Measurements from ENCODE around the gene SNX6. TPM values are rescaled to one million over a fixed set of nuclear protein-coding genes. Genes with fewer than 3 reads are reported as not detected.

Gene SNX6
- total and polyA plus RNA-seq, 10 of the 15 experiments (the other 5 are each of a cell fraction or from before 2014, with no cell fraction given): 34.4 to 107 (median 71.7) TPM

- no peak; the same call in 1 of the 2 replicates for TF ChIP-seq NR2F1 (conservative IDR thresholded peaks at IDR 0.05)
- peak; percentile 54; the same call in 1 of the 2 replicates for TF ChIP-seq POLR2AphosphoS5 (IDR thresholded peaks at IDR 0.05; ENCODE audit: low read length)
- TF ChIP-seq MTA3 (IDR thresholded peaks at IDR 0.05; ENCODE audit: borderline replicate concordance, low read length): no peak
- 0 out of 2 replicates have a peak, but pooled peaks have one; percentile 21 for TF ChIP-seq PAX5 (IDR thresholded peaks at IDR 0.05; ENCODE audit: borderline replicate concordance, low read depth, low read length)
- TF ChIP-seq SREBF1 (IDR thresholded peaks at IDR 0.05; ENCODE audit: low read length): no peak
- 0 out of 2 replicates have a peak, but pooled peaks have one; percentile 33 for TF ChIP-seq MLLT1 (IDR thresholded peaks at IDR 0.05)
- no peak for TF ChIP-seq ETV6 (conservative IDR thresholded peaks at IDR 0.05 in 1 of 2, IDR thresholded peaks at IDR 0.05 in 1 of 2; ENCODE audit: borderline replicate concordance in 1 of 2, low read depth in 1 of 2)
- TF ChIP-seq EGR1 (IDR thresholded peaks at IDR 0.05; ENCODE audit: borderline replicate concordance in 1 of 2, low read depth in 2 of 2, low read length in 2 of 2): 0 out of 3 replicates have a peak, but pooled peaks of 1 of the 2 experiments have one; percentile 72
- no peak for TF ChIP-seq JUND (IDR thresholded peaks at IDR 0.05; ENCODE audit: low read depth, low read length)
- TF ChIP-seq BCL3 (IDR thresholded peaks at IDR 0.05; ENCODE audit: borderline replicate concordance, insufficient read depth, low read depth, low read length, poor library complexity, severe bottlenecking): no peak
- no peak for TF ChIP-seq USF2 (IDR thresholded peaks at IDR 0.05; ENCODE audit: borderline replicate concordance, low read depth, low read length)
- peak; percentile 93 for TF ChIP-seq POLR2A (IDR thresholded peaks at IDR 0.05; ENCODE audit: low read depth, low read length)
- TF ChIP-seq CBFB (IDR thresholded peaks at IDR 0.05; ENCODE audit: low read depth): 0 out of 2 replicates have a peak, but pooled peaks have one; percentile 26
- TF ChIP-seq POU2F2 (IDR thresholded peaks at IDR 0.05; ENCODE audit: borderline replicate concordance, low read depth, low read length): peak; percentile 14; the same call in 1 of the 3 replicates
- TF ChIP-seq BRCA1 (IDR thresholded peaks at IDR 0.05; ENCODE audit: low read depth, low read length): no peak
- TF ChIP-seq TCF3 (IDR thresholded peaks at IDR 0.05; ENCODE audit: borderline replicate concordance, insufficient read depth, low read depth, low read length): no peak
- peak; percentile 77 for TF ChIP-seq IKZF1 (conservative IDR thresholded peaks at IDR 0.05)
- TF ChIP-seq PRDM15 (CRISPR knock-in tag; IDR thresholded peaks at IDR 0.05): no peak
- no peak for TF ChIP-seq MYB (IDR thresholded peaks at IDR 0.05; ENCODE audit: borderline replicate concordance, low read depth, low read length)
- no peak for TF ChIP-seq EED (IDR thresholded peaks at IDR 0.05; ENCODE audit: low read depth)
- no peak for TF ChIP-seq CHD4 (IDR thresholded peaks at IDR 0.05)
Observed at GRCh38 chr14:34629657-34630529, at the start of gene SNX6 (continued).
